HL-60 (cell line): ENCODE data around the gene ACTL10.

Experiments used
- GABPA ChIP-seq: IDR thresholded peaks from 2 replicates; pipeline ENCODE4 v1.6.1; 2012; ENCODE audit warnings: low read depth
- POLR2AphosphoS5 ChIP-seq: IDR thresholded peaks from 2 replicates; pipeline ENCODE4 v1.6.1; 2012; ENCODE audit warnings: low read depth
- SPI1 ChIP-seq: IDR thresholded peaks from 2 replicates; pipeline ENCODE4 v1.6.1; 2012; ENCODE audit warnings: low read depth, mild to moderate bottlenecking, borderline replicate concordance
- TF ChIP-seq, protein P1 (sequence below): IDR thresholded peaks from one replicate; pipeline ENCODE4 v1.5.1; 2011; ENCODE audit warnings: low read length, control low read depth, inconsistent platforms; ENCODE audit not compliant: insufficient read depth

DNA sequence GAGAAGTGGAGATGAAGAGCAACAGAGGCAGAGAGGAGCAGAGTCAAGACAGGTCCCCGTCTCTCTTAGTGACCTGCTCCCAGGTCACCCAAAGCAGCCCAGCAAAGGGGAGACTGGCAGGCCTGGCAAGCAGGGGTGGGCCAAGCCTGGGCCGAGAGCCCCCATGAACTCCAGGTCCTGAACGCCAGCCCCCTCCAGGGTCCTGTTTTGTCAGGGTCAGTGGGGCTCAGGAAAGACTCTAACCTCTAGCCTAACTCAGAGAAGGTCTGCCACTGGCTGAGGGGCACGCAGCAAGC is 6.3 kb downstream of the ACTL10 start:
- TF ChIP-seq, protein P1, sequence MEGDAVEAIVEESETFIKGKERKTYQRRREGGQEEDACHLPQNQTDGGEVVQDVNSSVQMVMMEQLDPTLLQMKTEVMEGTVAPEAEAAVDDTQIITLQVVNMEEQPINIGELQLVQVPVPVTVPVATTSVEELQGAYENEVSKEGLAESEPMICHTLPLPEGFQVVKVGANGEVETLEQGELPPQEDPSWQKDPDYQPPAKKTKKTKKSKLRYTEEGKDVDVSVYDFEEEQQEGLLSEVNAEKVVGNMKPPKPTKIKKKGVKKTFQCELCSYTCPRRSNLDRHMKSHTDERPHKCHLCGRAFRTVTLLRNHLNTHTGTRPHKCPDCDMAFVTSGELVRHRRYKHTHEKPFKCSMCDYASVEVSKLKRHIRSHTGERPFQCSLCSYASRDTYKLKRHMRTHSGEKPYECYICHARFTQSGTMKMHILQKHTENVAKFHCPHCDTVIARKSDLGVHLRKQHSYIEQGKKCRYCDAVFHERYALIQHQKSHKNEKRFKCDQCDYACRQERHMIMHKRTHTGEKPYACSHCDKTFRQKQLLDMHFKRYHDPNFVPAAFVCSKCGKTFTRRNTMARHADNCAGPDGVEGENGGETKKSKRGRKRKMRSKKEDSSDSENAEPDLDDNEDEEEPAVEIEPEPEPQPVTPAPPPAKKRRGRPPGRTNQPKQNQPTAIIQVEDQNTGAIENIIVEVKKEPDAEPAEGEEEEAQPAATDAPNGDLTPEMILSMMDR = no peak
- TF ChIP-seq POLR2AphosphoS5 = no peak
- no peak for TF ChIP-seq SPI1
- no peak for TF ChIP-seq GABPA
